Measurements from ENCODE around the gene TMCC3. TPM values are rescaled to one million over a fixed set of nuclear protein-coding genes. Genes with fewer than 3 reads are reported as not detected.

The TMCC3 gene, protein sequence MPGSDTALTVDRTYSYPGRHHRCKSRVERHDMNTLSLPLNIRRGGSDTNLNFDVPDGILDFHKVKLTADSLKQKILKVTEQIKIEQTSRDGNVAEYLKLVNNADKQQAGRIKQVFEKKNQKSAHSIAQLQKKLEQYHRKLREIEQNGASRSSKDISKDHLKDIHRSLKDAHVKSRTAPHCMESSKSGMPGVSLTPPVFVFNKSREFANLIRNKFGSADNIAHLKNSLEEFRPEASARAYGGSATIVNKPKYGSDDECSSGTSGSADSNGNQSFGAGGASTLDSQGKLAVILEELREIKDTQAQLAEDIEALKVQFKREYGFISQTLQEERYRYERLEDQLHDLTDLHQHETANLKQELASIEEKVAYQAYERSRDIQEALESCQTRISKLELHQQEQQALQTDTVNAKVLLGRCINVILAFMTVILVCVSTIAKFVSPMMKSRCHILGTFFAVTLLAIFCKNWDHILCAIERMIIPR
- 14.8 to 20.0 TPM (median 18.9 TPM) in 3 replicates for polyA plus RNA-seq
- polyA plus RNA-seq (2011; ENCODE audit: low read depth): 18.4 TPM
- polyA plus RNA-seq (2011; cell fraction: cytosol; rRNA removed): 11.2 and 16.9 TPM in 2 replicates
- 18.9 and 20.8 TPM in 2 replicates for polyA plus RNA-seq (2011; cell fraction: nucleus; rRNA removed)
- 9.0 and 14.8 TPM in 2 replicates for polyA plus RNA-seq (2012; ENCODE audit: low replicate concordance)
- polyA minus RNA-seq: 13.6 to 31.9 TPM (median 21.9 TPM) in 3 replicates
- polyA minus RNA-seq (2011; cell fraction: cytosol; rRNA and poly(A)+ RNA removed): 10.6 TPM
- 16.7 and 35.9 TPM in 2 replicates for polyA minus RNA-seq (2011; cell fraction: nucleus; rRNA and poly(A)+ RNA removed)

DNA sequence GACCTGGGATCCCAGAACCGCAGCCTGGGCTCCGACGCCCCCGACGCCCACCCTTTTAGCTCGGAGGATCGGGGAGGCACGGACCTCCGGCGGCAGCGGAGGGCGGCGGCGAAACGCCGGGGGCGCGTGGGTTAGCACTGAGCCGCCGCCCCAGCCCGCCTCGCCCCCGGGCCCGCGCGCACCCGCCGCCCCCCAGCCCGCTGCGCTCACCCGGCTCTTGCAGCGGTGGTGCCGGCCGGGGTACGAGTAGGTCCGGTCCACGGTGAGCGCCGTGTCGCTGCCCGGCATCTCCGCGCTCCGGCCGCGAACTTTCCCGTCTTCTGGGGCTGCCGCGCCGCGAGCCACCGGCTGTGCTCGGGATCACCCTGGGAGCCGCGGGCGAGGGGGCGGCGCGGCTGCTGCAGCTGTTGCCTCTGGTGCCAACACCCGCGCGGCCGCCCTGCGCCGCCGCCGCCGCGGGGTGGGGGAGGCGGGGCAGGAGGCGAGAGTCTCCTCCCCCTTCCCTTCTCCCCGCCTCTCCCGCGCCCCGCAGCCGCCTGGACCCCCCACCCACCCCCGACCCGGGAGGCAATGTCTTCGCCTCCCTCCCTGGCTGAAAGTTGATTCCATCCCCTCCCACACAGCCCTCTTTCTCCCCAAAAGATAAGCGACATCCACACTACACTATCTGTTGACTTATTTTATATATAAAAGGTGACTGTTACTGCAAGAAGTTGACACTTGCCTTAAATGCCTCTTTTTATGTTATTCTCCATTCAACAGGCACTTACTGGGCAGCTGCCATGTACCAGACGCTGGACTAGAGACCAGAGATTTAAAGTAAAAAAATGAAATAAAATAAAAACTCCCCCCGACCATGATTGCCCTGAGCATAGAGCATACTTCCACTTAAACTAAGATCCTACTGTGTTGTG is at the start of gene TMCC3:
TSS of gene TMCC3 (minus strand) at position 415 of the 914 bp plus-strand sequence. CDS start at position 288, 127 bp downstream.
- H3K4me1 ChIP-seq (ENCODE audit: control insufficient read depth, extremely low read depth, insufficient read depth, low read length): peaks cover 20% of the 10 kb centered on the region
- peak within 1 kb of the TSS; percentile 97 for H3K9ac ChIP-seq (ENCODE audit: control insufficient read depth, extremely low read depth, insufficient read depth, low read length)
- dilution Hi-C loops (cut with MboI; ENCODE audit: extremely low pct_ligation_motif_present, low sequenced_read_pairs): no loop called here
- peak within 1 kb of the TSS; percentile 68 to 93 (median 91) for H3K4me3 ChIP-seq (ENCODE audit: control insufficient read depth in 2 of 3, extremely low read depth in 1 of 3, insufficient read depth in 2 of 3, low read depth in 1 of 3, low read length in 3 of 3)
- no peaks in the 10 kb centered on the region for H3K9me3 ChIP-seq (ENCODE audit: control insufficient read depth, low read depth, low read length)
- FAIRE-seq: no peak
- TF ChIP-seq EZH2 (IDR thresholded peaks at IDR 0.05; ENCODE audit: low read length): no peak
- TF ChIP-seq, protein P1, sequence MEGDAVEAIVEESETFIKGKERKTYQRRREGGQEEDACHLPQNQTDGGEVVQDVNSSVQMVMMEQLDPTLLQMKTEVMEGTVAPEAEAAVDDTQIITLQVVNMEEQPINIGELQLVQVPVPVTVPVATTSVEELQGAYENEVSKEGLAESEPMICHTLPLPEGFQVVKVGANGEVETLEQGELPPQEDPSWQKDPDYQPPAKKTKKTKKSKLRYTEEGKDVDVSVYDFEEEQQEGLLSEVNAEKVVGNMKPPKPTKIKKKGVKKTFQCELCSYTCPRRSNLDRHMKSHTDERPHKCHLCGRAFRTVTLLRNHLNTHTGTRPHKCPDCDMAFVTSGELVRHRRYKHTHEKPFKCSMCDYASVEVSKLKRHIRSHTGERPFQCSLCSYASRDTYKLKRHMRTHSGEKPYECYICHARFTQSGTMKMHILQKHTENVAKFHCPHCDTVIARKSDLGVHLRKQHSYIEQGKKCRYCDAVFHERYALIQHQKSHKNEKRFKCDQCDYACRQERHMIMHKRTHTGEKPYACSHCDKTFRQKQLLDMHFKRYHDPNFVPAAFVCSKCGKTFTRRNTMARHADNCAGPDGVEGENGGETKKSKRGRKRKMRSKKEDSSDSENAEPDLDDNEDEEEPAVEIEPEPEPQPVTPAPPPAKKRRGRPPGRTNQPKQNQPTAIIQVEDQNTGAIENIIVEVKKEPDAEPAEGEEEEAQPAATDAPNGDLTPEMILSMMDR (optimal IDR thresholded peaks at IDR 0.05 in 1 of 3, IDR thresholded peaks at IDR 0.05 in 1 of 3, conservative IDR thresholded peaks at IDR 0.05 in 1 of 3; ENCODE audit: extremely low read depth in 1 of 3, insufficient read depth in 2 of 3, low read length in 3 of 3): no peak
- H3K79me2 ChIP-seq (ENCODE audit: control insufficient read depth, insufficient read depth, low read length): peaks cover 28% of the 10 kb centered on the region
- no peaks in the 10 kb centered on the region for H3K27me3 ChIP-seq (ENCODE audit: control insufficient read depth, extremely low read depth, insufficient read depth, low read length)
- H3K27ac ChIP-seq (ENCODE audit: control insufficient read depth, insufficient read depth, low read length): peak within 1 kb of the TSS; percentile 93
- no peaks in the 10 kb centered on the region for H3K36me3 ChIP-seq (ENCODE audit: control insufficient read depth in 2 of 2, extremely low read depth in 1 of 2, insufficient read depth in 2 of 2, low read length in 2 of 2)
- H4K20me1 ChIP-seq (ENCODE audit: control insufficient read depth, extremely low read depth, insufficient read depth, low read length): no peaks in the 10 kb centered on the region
- H2AFZ ChIP-seq (ENCODE audit: control insufficient read depth, low read length): peak within 1 kb of the TSS; percentile 74
- H3K4me2 ChIP-seq (ENCODE audit: control insufficient read depth, extremely low read depth, insufficient read depth, low read depth, low read length): peak within 1 kb of the TSS; percentile 83
- DNase-seq (ENCODE audit: low read depth, low spot score): no peak
- H3K9me1 ChIP-seq (ENCODE audit: control insufficient read depth, extremely low read depth, insufficient read depth, low read length): no peaks in the 10 kb centered on the region

DNA sequence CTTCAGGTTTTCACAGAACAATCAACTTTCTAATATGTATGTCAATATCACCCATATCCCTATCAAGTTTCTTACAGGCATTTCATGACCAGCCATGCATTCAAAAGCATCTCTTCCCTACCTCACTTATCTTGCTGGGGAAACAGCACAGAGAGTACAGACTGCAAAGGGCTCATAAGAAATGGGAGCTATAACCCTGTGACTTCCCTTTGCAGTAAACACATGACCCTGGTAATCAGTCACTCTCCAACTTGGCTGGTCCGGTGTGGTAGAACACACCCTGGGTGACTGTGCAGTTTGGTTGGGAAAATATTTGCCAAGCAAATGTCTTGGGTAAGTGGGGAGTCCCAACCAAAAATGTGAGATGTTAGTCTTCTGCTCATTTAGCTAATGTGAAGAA is 49.4 kb upstream of the TMCC3 start:
- TF ChIP-seq, protein P1 (optimal IDR thresholded peaks at IDR 0.05 in 1 of 3, IDR thresholded peaks at IDR 0.05 in 1 of 3, conservative IDR thresholded peaks at IDR 0.05 in 1 of 3; ENCODE audit: extremely low read depth in 1 of 3, insufficient read depth in 2 of 3, low read length in 3 of 3): no peak
- Histone ChIP-seq H2AFZ (ENCODE audit: control insufficient read depth, low read length) (no peak overlapping the region), H3K9me3 (ENCODE audit: control insufficient read depth, low read depth, low read length) (no peaks in the 10 kb centered on the region), H3K27ac (ENCODE audit: control insufficient read depth, insufficient read depth, low read length) (no peak overlapping the region), H3K36me3 (ENCODE audit: control insufficient read depth in 2 of 2, extremely low read depth in 1 of 2, insufficient read depth in 2 of 2, low read length in 2 of 2) (no peaks in the 10 kb centered on the region), H3K9ac (ENCODE audit: control insufficient read depth, extremely low read depth, insufficient read depth, low read length) (no peak overlapping the region), H3K9me1 (ENCODE audit: control insufficient read depth, extremely low read depth, insufficient read depth, low read length) (no peaks in the 10 kb centered on the region), H4K20me1 (ENCODE audit: control insufficient read depth, extremely low read depth, insufficient read depth, low read length) (no peaks in the 10 kb centered on the region), H3K79me2 (ENCODE audit: control insufficient read depth, insufficient read depth, low read length) (no peaks in the 10 kb centered on the region), H3K4me1 (ENCODE audit: control insufficient read depth, extremely low read depth, insufficient read depth, low read length) (no peaks in the 10 kb centered on the region), H3K27me3 (ENCODE audit: control insufficient read depth, extremely low read depth, insufficient read depth, low read length) (no peaks in the 10 kb centered on the region), H3K4me2 (ENCODE audit: control insufficient read depth, extremely low read depth, insufficient read depth, low read depth, low read length) (no peak overlapping the region), H3K4me3 (ENCODE audit: control insufficient read depth in 2 of 3, extremely low read depth in 1 of 3, insufficient read depth in 2 of 3, low read depth in 1 of 3, low read length in 3 of 3) (no peak overlapping the region)
- FAIRE-seq (peak; percentile 52), DNase-seq (ENCODE audit: low read depth, low spot score) (no peak)
- dilution Hi-C loops (cut with MboI; ENCODE audit: extremely low pct_ligation_motif_present, low sequenced_read_pairs): no loop called here

Data from keratinocyte (primary cell).